Activated naive CD4-positive, alpha-beta T cell (primary cell): Measurements from ENCODE around the gene WDR55.
"Not testable (repeated sequence)": the region's sequence is repeated elsewhere in the genome, so short reads cannot be mapped to it uniquely, and the experiment has no call there.

ENCODE experiments used
- DNase-seq, 4 experiments: peaks; one replicate each; lab custom pipeline; 2025; lab: John Stamatoyannopoulos, UW

Gene WDR55

GRCh38 chr5:140711794-140712193 lies 47.1 kb downstream of the WDR55 start:
- DNase-seq, result no peak

GRCh38 chr5:140713562-140714094 lies 48.9 kb downstream of the WDR55 start:
- DNase-seq, result no peak

- not testable (repeated sequence) for DNase-seq
Measured at GRCh38 chr5:140716238-140716637, 51.5 kb downstream of the WDR55 start.

- DNase-seq, result no peak
Measured at GRCh38 chr5:140718266-140718592, 53.5 kb downstream of the WDR55 start.

GRCh38 chr5:140720738-140721137 lies 56.0 kb downstream of the WDR55 start:
- DNase-seq, result not testable (repeated sequence)

- DNase-seq, result not testable (repeated sequence)
Measured at GRCh38 chr5:140721395-140721794, 56.7 kb downstream of the WDR55 start.
